Large intestine (tissue), 3 donors: ENCODE measurements around the gene CR2. TPM values are rescaled to one million over a fixed set of nuclear protein-coding genes. Genes with fewer than 3 reads are reported as not detected.
"Not testable (repeated sequence)": the region's sequence is repeated elsewhere in the genome, so short reads cannot be mapped to it uniquely, and the experiment has no call there.

ENCODE experiments used
- DNase-seq, 2 donors: peaks; one replicate each; pipeline versions ENCODE4 v3.0.0 to v3.0.0-alpha.2; 2013
- H3K27ac ChIP-seq: one replicate; pipeline ENCODE4 v1.5.1; 2013; ENCODE audit warnings: low read length
- H3K27me3 ChIP-seq: 2 replicates; pipeline ENCODE4 v1.6.1; 2013; ENCODE audit warnings: low read length; ENCODE audit not compliant: control insufficient read depth, insufficient read depth
- H3K36me3 ChIP-seq: 2 replicates; pipeline ENCODE4 v1.6.1; 2013; ENCODE audit warnings: low read length; ENCODE audit not compliant: control insufficient read depth, insufficient read depth
- H3K4me1 ChIP-seq: one replicate; pipeline ENCODE4 v1.6.1; 2013; ENCODE audit warnings: low read length; ENCODE audit not compliant: control insufficient read depth, insufficient read depth
- H3K4me3 ChIP-seq: one replicate; pipeline ENCODE4 v1.5.1; 2013; ENCODE audit warnings: low read length
- H3K9me3 ChIP-seq: one replicate; pipeline ENCODE4 v1.6.1; 2013; ENCODE audit warnings: mild to moderate bottlenecking, low read depth, low read length, moderate library complexity; ENCODE audit not compliant: control insufficient read depth
- WGBS: methylation state at CpG from one replicate; pipeline ENCODE4 v1.1.5; 2013; ENCODE audit warnings: low lambda C conversion rate; ENCODE audit not compliant: insufficient coverage; 5-methylcytosine and 5-hydroxymethylcytosine counted together
- polyA plus RNA-seq: library from polyadenylated mRNA; unstranded; fragments of 120-200 nt; gene quantifications from one replicate; pipeline ENCODE4 v1.2.1, GENCODE V29; 2013

Gene CR2
- polyA plus RNA-seq, 1 donor: 0.27 TPM

DNA sequence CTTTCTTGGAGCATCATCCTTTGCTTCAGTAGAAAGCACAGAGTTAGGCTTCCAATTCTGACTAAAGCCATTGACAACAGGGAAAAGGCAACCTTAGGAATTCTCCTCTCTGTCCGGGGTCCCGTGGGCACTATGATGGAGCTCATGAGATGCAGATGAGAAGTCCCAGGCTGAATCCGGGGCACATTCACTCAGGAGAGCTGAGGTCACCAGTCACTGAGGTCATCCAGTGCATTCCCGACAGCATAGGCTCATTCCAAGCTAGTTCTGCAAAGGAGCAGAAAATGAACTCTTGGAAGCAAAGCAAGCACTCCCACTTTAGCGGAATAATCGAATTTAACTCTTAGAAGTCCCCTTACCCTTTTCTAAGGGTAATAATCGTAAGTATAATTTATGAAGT is 48.6 kb downstream of the CR2 start:
- H3K27ac ChIP-seq: no peak overlapping the region
- no peaks in the 10 kb centered on the region for H3K36me3 ChIP-seq
- peaks cover 29% of the 10 kb centered on the region for H3K27me3 ChIP-seq
- no peaks in the 10 kb centered on the region for H3K4me1 ChIP-seq
- no peak overlapping the region for H3K4me3 ChIP-seq
- DNase-seq: no peak
- no CpG with 5 or more reads among the region's 7 CpGs for WGBS
- no peaks in the 10 kb centered on the region for H3K9me3 ChIP-seq

DNA sequence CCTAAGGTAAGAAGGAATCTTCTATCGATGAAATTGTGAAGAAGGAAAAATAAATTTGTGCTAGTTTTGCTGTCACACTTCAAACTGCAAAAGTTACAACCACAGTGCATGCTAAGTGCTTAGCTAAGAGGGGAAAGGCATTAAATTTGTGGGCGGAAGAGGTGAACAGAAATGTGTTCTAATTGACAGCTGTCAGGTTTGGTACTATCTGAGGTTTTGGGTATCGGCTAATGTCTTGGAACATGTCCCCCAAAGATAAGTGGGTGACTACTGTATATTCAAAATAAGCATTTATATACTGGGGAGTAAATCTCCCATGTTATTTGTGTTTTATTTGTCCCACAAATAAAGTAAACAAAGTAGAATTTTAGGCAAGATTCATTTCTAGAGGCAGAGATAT is 49.8 kb downstream of the CR2 start:
- 60% methylated on average over 1 of the region's 3 CpGs for WGBS
- H3K9me3 ChIP-seq: no peaks in the 10 kb centered on the region
- no peaks in the 10 kb centered on the region for H3K36me3 ChIP-seq
- no peaks in the 10 kb centered on the region for H3K4me1 ChIP-seq
- H3K27ac ChIP-seq: no peak overlapping the region
- no peak for DNase-seq
- H3K27me3 ChIP-seq: peaks cover 24% of the 10 kb centered on the region
- no peak overlapping the region for H3K4me3 ChIP-seq

DNA sequence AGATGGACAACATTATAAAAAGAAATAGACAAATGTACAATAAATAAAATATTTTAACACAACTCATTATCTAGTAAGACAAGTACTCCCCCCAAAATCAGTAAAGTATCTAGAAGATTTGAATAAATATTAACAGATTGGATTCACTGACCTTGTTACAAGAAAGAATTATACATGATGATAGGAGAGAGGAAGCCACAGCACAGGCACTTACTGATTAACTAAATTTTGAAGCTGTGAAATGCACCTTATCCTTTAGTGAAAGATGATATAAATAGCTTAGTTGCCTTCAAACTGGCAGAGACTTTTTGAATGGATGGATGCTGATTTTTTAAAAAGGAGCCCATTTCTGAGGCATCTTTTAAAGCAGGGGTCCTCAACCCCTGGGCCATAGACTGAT is 50.3 kb downstream of the CR2 start:
- Histone ChIP-seq H3K27ac (no peak overlapping the region), H3K9me3 (no peaks in the 10 kb centered on the region), H3K36me3 (no peaks in the 10 kb centered on the region), H3K27me3 (peaks cover 24% of the 10 kb centered on the region), H3K4me1 (no peaks in the 10 kb centered on the region), H3K4me3 (no peak overlapping the region)
- no peak for DNase-seq

DNA sequence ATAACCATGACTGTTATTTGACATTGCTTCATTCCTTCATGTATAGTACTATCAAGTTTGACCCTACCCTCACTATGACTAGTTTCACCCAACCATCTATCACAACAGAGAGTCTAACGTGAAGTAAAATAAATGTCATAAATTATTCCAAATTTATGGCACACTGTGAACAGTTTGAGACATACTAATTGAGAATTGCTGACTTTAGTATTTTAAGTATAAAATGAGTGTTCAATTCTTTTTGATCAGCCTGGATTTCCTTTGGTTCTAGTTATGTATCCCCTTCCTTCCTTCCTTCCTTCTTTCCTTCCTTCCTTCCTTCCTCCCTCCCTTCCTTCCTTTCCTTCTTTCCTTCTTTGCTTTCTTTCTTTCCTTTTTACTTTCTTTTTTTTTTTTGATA is 56.3 kb downstream of the CR2 start:
- H3K4me3 ChIP-seq: no peak overlapping the region

DNA sequence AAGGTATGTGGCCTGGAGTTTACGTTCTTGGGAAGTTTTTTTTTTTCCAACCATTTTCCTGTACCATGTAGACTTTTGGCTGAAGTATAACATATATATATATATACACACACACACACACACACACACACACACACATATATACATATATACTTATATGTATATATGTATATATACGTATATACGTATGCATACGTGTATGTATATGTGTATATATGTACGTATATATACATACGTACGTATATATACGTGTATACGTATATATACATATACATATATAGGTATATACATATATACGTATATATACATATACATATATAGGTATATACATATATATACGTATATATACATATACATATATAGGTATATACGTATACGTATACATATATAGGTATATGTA is 60.8 kb downstream of the CR2 start:
- Histone ChIP-seq H3K9me3 (no peaks in the 10 kb centered on the region), H3K27me3 (peaks cover 9% of the 10 kb centered on the region), H3K4me3 (no peak overlapping the region), H3K36me3 (no peaks in the 10 kb centered on the region), H3K27ac (no peak overlapping the region), H3K4me1 (no peaks in the 10 kb centered on the region)
- no CpG with 5 or more reads among the region's 13 CpGs for WGBS
- DNase-seq: no peak

More for the DNA sequence above, 56.3 kb downstream of the CR2 start:
- Histone ChIP-seq H3K4me1 (no peaks in the 10 kb centered on the region), H3K27ac (no peak overlapping the region), H3K27me3 (peaks cover 6% of the 10 kb centered on the region), H3K36me3 (no peaks in the 10 kb centered on the region), H3K9me3 (no peaks in the 10 kb centered on the region)
- 67% methylated on average over 1 of the region's 1 CpG for WGBS
- no peak for DNase-seq

DNA sequence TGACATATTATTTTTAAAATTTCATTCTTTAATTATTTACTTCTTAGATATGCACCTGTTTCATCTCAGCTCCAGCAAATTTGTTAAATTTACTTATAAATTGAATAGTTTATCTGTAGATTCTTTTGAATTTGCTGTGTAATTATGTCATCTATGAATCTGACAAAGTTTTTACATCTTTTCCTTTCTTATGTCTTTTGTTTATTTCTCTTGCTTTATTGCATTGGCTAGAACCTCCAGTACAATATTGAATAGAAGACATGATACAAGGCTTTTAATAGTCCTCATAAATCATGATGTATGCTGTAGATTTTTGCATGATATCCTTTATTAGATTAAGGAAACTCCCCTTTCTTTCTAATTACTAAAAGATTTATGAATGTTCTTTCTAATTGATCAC is 62.6 kb downstream of the CR2 start:
- Histone ChIP-seq H3K4me3 (no peak overlapping the region), H3K36me3 (no peaks in the 10 kb centered on the region), H3K9me3 (no peaks in the 10 kb centered on the region), H3K27me3 (peaks cover 5% of the 10 kb centered on the region), H3K27ac (no peak overlapping the region), H3K4me1 (no peaks in the 10 kb centered on the region)
- DNase-seq: no peak

DNA sequence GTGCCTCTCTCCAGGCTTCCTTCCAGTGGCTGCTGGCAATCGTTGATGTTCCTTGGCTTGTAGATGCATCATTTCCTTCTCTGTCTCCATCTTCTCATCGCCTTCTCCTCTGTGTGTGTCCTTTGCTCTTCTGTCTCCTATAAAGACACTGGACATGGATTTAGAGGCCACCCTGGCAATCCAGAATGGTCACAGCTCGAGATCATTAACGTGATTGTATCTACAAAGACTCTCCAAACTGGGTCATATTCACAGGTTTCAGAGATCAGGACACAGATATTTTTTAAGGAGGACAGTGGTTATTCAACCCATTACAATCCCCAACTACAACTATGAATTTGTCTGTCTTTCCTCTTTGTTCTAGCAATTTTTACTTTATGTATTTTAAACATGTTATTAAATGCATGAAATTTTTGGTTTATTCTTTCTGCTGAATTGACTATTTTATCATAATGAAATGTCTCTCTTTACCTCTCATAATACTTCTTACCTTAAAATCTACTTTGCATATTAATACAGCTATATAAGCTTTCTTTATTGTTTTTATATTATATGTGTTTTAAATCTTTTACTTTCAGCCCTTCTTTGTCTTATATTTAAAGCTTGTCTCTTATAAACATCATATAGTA is 64.6 kb downstream of the CR2 start:
- Histone ChIP-seq H3K9me3 (no peaks in the 10 kb centered on the region), H3K4me3 (no peak overlapping the region), H3K27ac (no peak overlapping the region), H3K27me3 (peaks cover 3% of the 10 kb centered on the region), H3K4me1 (no peaks in the 10 kb centered on the region), H3K36me3 (no peaks in the 10 kb centered on the region)
- no peak for DNase-seq
- WGBS: 67% methylated on average over 2 of the region's 4 CpGs

DNA sequence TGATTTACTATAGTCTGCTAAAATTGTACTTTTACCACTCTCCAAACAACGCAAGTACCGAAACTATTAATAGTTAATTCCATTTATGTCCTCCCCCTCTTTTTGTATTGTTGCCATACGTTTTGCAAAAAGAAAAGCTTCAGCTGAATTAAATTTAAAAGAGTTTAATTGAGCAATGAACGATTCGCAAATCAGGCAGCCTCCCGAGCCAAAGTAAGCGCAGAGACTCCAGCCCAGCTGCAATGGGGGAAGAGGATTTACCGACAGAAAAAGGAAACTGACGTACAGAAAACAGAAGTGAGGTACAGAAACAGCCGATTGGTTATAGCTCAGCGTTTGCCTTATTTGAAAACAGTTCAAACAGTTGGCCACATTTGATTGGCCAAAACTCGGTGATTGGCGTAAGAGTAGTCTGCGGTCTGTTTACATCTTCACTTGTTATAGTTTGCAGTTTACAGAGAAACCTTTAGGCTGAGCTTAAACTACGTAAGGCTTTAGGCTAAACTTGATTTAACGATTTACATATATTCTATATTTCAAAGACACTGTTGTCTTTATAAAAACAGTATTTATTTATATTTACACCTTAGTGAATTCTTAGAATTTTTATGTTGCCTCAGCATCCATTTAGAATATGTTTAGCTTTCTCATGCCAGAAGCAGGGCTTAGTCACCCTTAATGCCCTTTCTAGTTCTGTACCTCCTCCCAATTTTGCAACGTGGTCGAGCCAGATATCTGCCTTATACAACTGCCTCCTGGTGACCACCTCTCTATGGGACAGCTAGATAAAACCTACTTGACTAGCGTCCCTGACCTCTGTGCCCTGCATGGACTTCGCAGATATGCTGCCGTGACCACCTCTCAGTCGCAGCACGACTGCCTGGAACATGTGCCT is 65.6 kb downstream of the CR2 start:
- Histone ChIP-seq H3K4me3 (no peak overlapping the region), H3K27me3 (peaks cover 3% of the 10 kb centered on the region), H3K27ac (no peak overlapping the region), H3K4me1 (no peaks in the 10 kb centered on the region), H3K9me3 (no peaks in the 10 kb centered on the region), H3K36me3 (no peaks in the 10 kb centered on the region)
- no peak for DNase-seq
- 93% methylated on average over 10 of the region's 23 CpGs for WGBS

DNA sequence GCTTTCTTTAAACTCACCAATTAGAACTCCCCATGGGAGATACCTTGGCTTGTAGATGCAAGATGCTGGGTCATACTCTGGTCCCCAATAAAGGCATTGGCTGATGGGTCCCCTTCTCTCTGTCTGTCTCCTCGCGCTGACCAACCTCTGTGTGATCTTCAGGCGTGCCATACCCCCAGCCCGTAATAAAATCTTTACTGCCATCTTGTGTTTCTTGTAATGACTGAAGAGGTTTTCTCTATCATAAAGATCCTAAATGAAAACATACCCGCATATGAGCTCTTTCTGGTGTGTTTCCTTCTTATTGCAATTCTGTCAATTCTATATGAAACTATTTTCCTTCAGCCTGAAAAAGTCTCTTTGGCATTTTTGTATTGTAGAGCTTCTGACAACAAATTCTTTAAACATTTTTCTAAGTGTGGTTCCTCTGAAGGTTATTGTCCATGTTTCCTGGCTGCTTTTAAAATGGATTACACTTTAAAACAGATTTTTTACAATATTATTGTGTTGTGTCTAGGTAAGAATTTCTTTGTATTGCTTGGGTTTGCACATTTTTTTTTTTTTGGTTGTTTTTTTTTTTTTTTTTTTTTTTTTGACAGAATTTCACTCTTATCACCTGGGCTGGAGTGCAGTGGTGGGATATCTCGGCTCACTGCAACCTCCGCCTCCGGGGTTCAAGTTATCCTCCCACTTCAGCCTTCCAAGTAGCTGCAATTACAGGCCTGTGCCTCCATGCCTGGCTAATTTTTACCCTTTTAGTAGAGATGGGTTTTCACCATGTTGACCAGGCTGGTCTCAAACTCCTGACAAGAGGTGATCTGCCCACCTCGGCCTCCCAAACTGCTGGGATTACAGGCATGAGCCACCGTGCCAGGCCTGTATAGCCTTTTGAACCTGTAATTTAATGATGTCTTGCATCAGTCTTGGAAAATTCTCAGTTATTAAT is 66.5 kb downstream of the CR2 start:
- H3K36me3 ChIP-seq, H3K4me3 ChIP-seq, H3K27me3 ChIP-seq, H3K9me3 ChIP-seq, H3K27ac ChIP-seq, DNase-seq, H3K4me1 ChIP-seq: not testable (repeated sequence)
- 90% methylated on average over 3 of the region's 10 CpGs for WGBS

DNA sequence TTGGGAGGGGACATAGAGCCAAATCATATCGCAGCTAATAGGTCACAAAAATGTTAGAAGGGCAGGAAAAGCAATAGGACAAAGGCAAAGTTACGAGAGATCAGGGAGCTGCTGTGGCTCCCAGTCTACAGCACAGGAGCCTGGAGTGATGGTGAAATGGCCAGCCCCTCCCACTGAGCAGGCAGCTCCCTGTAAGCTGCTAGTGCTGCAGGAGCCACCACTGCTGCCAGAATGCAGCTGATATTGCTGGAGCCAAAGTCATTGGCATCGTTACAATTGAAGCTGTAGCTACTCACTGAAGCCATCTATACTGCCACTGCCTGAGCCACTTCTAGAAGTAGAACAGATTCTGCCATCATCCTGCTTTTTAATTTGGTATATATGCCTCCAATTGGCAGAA is 71.1 kb downstream of the CR2 start:
- H3K4me1 ChIP-seq, DNase-seq, H3K27ac ChIP-seq, H3K27me3 ChIP-seq, H3K9me3 ChIP-seq, H3K4me3 ChIP-seq, H3K36me3 ChIP-seq: not testable (repeated sequence)
- no CpG with 5 or more reads among the region's 3 CpGs for WGBS
